Measurements from ENCODE around the gene INA. TPM values are rescaled to one million over a fixed set of nuclear protein-coding genes. Genes with fewer than 3 reads are reported as not detected.

Gene INA
- total RNA-seq, 2 donors from 2014 or later: not detected

DNA sequence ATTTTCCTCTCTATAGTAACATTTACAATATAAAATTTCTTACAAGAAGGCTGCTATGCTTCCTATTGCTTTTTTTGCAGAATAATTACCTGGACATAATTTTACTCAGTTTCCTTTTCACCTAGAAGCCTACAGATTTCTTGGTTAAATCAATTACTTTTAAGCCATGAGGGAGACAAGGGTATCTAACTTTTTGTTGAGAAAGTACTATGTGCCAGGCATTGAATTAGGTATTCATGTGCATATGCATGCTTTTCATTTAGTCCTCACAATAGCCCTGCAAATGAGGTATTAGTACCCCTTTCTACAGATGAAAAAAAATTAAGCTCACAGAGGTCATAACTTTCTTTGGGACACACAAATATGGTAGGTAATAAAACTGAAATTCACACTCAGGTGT lies 57.6 kb downstream of the INA start:
- ATAC-seq: no peak
- no peak for DNase-seq
- intact Hi-C loops (cut with DNase I): no loop called here

- intact Hi-C loops (cut with DNase I): no loop called here
- ATAC-seq (no peak), DNase-seq (no peak)
Observed at GRCh38 chr10:103336370-103336769, 59.4 kb downstream of the INA start.

Other genes with a start within 250 kb of the INA start
- 10 to 100 TPM; 38.9 to 45.0 TPM for gene NT5C2, start 83.9 kb upstream of the INA start, total RNA-seq
- not detected for gene RPEL1, start 31.3 kb upstream of the INA start, total RNA-seq
- 1 to 10 TPM; 5.7 to 7.9 TPM for gene PCGF6, start 74.0 kb downstream of the INA start, total RNA-seq
- gene TAF5, start 90.8 kb downstream of the INA start, total RNA-seq: 1 to 10 TPM; 1.5 to 2.9 TPM
- 100 to 1,000 TPM; 870 to 985 TPM for gene ATP5MK, start 119.3 kb downstream of the INA start, total RNA-seq
- gene PDCD11, start 119.5 kb downstream of the INA start, total RNA-seq: 10 to 100 TPM; 11.9 to 17.8 TPM
- 10 to 100 TPM; 25.6 to 30.8 TPM for gene CALHM2, start 175.2 kb downstream of the INA start, total RNA-seq
- not detected for gene CALHM1, start 181.8 kb downstream of the INA start, total RNA-seq
- not detected for gene CALHM3, start 202.1 kb downstream of the INA start, total RNA-seq
- gene NEURL1, start 216.6 kb downstream of the INA start, total RNA-seq: under 1 TPM; 0.12 to 0.39 TPM